ENCODE data around the gene GPC3.

GRCh38 chrX:133685822-133686221 is 299.6 kb downstream of the GPC3 start:
- TF ChIP-seq POLR2AphosphoS5 (IDR thresholded peaks at IDR 0.05) (no peak), POLR2A (IDR thresholded peaks at IDR 0.05) (no peak), CTCF (IDR thresholded peaks at IDR 0.05) (no peak), EP300 (IDR thresholded peaks at IDR 0.05) (no peak)

Data from stomach (tissue), 4 donors.